GM12891 (cell line): ENCODE results near the gene CDC45.

Experiments
- DNase-seq: peaks from one replicate; pipeline ENCODE4 v3.0.0; 2011; ENCODE audit warnings: low spot score; ENCODE audit not compliant: insufficient read length
- FAIRE-seq: peaks from 2 replicates; lab custom pipeline; 2011; peaks lifted over from hg19 to GRCh38; lab: Jason Lieb, UNC
- PAX5 ChIP-seq: IDR thresholded peaks from 2 replicates; pipeline ENCODE4 v1.6.1; 2011; ENCODE audit warnings: low read length, moderate library complexity, mild to moderate bottlenecking; ENCODE audit not compliant: insufficient read depth, severe bottlenecking
- POLR2A ChIP-seq: IDR thresholded peaks from 2 replicates; pipeline ENCODE4 v1.6.1; 2011; ENCODE audit warnings: low read depth, low read length, control low read depth
- POLR2AphosphoS5 ChIP-seq: IDR thresholded peaks from 2 replicates; pipeline ENCODE4 v1.6.1; 2011; ENCODE audit warnings: low read depth, low read length, control low read depth
- POU2F2 ChIP-seq: IDR thresholded peaks from 2 replicates; pipeline ENCODE4 v1.6.1; 2011; ENCODE audit warnings: low read depth, mild to moderate bottlenecking, control low read depth, low read length, moderate library complexity
- SPI1 ChIP-seq: IDR thresholded peaks from 2 replicates; pipeline ENCODE4 v1.6.1; 2011; ENCODE audit warnings: low read depth, low read length, control low read depth
- TAF1 ChIP-seq: IDR thresholded peaks from 2 replicates; pipeline ENCODE4 v1.6.1; 2011; ENCODE audit warnings: low read depth, low read length, control low read depth

Gene CDC45

DNA sequence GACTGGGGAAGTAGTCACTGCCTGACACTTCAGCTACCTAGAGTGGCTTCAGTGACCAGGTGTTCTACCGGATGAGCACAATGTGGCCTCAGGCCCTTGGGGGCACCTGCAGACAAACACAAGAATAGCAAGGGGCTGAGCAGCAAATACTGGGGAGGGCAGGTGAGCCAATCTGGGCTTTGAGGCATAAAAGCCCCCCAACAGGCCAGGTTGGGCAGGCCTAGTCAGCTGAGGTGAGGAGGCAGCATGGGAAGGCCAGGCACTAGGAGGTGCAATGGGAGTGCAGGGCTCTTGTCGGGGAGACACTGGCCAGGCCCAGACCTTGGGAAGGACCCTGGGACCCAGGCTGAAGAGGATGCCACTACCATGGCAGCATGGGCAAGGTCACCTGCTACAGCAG, 9.7 kb upstream of the CDC45 start:
- FAIRE-seq: no peak
- TF ChIP-seq SPI1: no peak
- no peak for DNase-seq

DNA sequence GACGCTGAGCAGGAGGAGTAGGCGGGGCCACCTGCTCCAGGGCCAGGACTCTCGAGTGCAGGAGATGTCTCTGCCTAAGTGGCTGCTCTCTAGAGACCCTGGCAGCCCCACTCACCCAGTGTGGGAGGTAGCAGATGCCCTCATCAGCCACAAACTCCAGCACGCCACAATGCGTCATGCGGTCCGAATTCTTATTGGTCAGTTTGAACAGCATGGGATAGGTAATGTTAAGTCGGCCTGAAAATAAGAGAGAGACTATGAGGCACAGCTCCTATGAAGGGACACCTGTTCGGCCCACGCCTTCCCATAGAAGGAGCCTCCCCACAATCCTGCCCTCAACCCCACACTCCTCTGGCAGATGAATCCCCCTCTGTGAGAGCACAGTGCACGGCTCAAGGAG, 8.1 kb upstream of the CDC45 start:
- FAIRE-seq (no peak), DNase-seq (no peak)
- TF ChIP-seq POLR2AphosphoS5: no peak
- TF ChIP-seq POLR2A: no peak
- no peak for TF ChIP-seq PAX5
- TF ChIP-seq POU2F2: no peak
- no peak for TF ChIP-seq SPI1
- no peak for TF ChIP-seq TAF1

DNA sequence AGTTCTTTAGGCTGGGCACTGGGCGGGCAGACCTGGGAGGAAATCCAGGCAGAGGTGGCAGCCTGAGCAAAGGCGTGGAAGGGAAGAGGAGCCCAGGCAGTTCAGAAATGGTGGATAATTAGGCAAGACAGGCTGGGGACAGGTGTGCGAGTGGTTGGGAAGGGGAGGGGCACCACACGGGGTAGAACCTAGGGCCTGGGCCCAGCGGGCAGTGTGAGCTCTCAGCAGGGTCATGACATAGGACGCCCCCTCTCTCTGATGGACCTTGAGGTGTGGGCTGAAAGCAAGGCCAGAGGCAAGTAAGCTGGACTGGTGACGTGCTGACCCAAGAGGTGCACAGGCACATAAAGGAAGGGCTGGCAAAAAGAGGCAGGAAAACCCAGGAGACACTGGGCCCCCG, 7.5 kb upstream of the CDC45 start:
- no peak for FAIRE-seq
- DNase-seq: no peak
- TF ChIP-seq TAF1 (no peak), SPI1 (no peak), POU2F2 (no peak), POLR2AphosphoS5 (no peak), PAX5 (no peak), POLR2A (no peak)

DNA sequence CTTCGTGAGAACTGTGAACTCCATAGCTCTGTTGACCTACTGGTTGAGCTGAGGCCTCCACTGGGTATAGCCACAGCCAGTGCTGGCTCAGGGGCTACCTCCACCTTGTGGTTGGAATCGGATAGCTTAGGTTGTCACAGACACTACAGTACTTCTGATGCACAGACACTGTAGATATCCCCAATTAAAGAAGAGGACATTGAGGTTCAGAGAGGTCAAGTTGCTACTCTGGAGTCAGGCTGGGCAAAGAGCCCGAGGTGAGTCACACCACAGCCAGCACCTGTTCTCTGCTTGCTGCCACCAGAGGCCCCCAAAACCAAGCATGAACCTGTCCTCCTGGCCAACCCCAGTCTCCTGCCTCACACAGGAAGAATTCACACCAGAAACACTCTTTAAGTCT, 6.1 kb upstream of the CDC45 start:
- TF ChIP-seq PAX5 (no peak), POU2F2 (no peak), TAF1 (no peak), SPI1 (no peak), POLR2AphosphoS5 (no peak), POLR2A (no peak)
- DNase-seq: no peak
- no peak for FAIRE-seq

DNA sequence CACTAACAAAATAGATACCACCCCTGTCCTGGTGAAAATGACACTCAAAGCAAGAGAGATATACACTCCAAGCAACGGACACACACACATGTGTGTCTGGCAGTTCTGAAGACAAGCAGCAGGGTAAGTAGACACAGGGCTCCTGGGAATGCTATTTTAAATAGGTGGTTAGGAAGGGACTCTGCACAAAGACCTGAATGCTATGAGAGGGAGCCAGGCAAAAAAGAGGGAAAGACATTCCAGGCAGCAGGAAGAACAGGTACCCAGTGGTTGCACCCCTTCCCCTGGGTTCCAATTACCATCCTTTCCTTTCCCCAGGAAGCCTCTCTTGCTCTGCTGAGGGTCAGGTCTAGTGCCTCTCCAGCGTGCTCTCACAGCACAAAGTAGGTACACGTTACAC, 3.7 kb upstream of the CDC45 start:
- FAIRE-seq: no peak
- DNase-seq: no peak
- TF ChIP-seq SPI1 (no peak), POU2F2 (no peak)

DNA sequence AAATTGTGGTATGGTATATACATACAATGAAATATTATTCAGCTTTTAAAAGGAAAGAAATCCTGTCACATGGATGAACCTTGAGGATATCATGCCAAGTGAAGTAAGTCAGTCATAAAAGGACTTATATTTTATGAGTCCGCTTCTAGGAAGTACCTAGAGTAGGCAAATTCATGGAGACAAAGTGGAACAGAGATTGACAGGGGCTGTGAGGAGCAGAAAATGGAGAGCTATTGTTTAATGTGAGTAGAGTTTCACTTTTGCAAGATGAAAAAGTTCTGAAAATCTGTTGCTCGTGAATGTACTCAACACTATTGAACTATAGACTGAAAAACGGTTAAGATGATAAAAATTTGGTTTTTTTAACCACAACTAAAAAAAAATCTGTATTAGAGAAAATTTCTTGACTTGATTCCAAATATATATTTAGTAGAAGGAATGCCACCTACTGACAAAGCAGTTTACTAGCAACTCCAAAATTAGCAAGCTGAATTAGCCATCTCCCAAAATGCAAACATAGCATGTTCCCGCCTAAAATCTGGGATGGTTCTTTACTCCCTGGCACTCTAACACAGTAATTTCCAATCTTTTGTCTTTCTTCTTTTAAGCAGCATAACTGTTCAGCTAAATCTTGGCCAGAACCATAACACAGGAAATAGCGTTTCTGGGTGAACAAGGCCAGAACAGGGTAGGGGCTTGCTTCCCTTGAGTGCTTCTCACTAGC, 2.2 kb upstream of the CDC45 start:
- peak; percentile 64 for FAIRE-seq
- TF ChIP-seq POLR2AphosphoS5 (no peak), PAX5 (no peak), TAF1 (no peak), POLR2A (no peak), SPI1 (no peak), POU2F2 (no peak)
- DNase-seq: no peak

DNA sequence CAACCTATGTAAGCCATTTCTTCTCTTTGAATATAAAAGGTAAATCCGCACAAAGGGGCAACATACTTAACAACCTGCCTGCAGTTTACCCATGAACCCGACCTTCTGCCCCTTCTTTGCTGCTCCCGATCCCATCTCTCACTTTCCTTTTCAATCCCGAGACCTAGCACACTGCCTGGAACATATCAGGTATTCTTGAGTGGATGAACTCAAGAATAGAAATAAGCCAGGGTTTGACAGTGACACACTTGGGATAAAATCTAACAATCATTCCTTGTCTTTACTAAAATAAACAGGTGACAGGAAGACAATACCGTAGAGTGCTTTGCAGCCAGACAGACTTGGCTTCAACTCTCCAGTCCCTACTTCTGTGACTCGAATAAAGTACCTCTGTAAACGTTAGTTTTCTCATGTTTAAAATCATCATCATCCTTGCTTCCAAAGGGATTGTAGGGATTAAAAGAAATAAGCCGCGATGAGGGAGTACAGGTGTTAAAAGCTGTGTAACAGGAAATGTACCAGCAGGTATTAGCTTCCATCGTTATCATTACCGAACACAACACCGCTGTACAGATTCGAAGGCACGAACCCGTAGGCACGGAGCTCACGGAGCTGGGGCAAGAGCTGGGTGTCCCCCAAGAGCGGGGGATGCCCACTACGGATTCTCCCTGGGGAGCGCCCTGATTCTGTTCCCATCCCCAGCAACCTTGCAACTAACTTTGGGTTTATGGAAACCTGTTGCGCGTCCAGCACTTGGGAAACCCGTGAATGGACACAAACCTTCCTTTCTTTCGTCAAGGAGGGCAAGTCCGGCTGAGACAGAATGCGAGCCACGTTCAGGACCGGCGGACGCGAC, 1.4 kb upstream of the CDC45 start:
- no peak for TF ChIP-seq SPI1
- TF ChIP-seq PAX5: no peak
- no peak for TF ChIP-seq POLR2A
- no peak for TF ChIP-seq POLR2AphosphoS5
- TF ChIP-seq POU2F2: no peak
- TF ChIP-seq TAF1: no peak
- DNase-seq (no peak), FAIRE-seq (peak; percentile 57)

DNA sequence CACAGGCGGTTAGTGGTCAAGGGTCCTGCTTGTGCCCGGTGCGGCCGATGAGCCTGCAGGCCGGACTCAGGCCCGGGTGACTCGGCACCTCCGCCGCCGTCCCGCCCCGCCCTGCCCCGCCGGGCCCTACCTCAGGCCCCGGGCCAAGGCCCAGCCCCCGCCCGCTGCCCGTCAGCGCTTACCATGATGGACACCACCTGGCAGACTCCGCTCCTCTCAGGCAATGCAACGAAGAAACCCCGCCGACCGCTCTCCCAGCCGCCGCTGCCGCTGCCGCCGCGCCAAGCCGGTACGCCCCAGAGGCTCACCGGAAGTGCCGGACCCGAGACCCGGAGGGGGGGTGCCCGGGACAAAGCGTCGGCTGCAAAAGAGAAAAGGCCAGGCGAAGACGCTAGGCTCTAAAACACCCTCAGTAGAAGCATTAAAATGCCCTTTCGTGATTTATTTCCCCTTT, 792 bp upstream of the CDC45 start, which contains the start of gene UFD1:
Gene UFD1 (minus strand): TSS at position 293 of the 454 bp plus-strand sequence. CDS start 108 bp downstream, at position 185.
- DNase-seq (peak; percentile 79), FAIRE-seq (no peak)
- TF ChIP-seq POLR2AphosphoS5: peak; percentile 58; the same call in 1 of the 2 replicates
- TF ChIP-seq POU2F2: 0 out of 2 replicates have a peak, but pooled peaks have one; percentile 23
- peak; percentile 67 for TF ChIP-seq POLR2A
- no peak for TF ChIP-seq PAX5
- no peak for TF ChIP-seq SPI1
- TF ChIP-seq TAF1: peak; percentile 46; the same call in 1 of the 2 replicates

DNA sequence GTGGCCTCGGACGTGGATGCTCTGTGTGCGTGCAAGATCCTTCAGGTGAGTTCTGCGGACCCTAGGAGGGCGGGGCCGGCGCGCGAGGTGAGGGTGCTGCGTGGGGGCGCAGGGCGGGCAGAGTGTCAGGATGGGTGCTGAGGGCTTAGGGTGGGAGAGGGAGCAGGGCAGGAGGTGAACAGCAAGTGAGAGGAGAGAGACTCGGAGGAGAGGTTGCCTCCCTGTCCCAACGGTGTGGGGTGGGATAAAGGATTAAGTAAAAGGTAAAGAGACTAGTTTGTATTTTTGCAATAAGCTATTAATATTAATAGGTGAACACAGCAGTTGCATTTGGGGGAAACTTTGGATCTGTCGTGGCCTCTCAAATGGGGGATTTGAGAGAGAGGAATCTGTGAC, 451 bp downstream of the CDC45 start:
- TF ChIP-seq TAF1: no peak
- TF ChIP-seq POLR2A: no peak
- TF ChIP-seq POU2F2: no peak
- no peak for TF ChIP-seq POLR2AphosphoS5
- no peak for TF ChIP-seq PAX5
- TF ChIP-seq SPI1: no peak
- FAIRE-seq (no peak), DNase-seq (no peak)

DNA sequence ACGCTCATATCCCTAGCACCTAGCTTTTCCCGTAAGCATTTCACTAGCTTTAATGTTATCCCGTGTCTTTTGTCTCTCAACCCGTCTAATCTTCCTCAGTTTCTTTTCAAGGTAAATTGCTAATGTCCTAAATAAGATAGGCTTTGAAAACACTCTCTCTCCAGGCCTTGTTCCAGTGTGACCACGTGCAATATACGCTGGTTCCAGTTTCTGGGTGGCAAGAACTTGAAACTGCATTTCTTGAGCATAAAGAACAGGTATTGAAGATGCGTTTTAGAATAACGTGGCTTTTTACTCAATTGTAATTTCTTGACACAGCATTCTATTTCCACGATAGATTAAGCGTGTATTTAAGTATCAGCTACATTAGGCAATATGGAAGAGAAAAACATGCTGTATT, 1.1 kb downstream of the CDC45 start:
- DNase-seq: no peak
- FAIRE-seq: no peak
- TF ChIP-seq POLR2A (no peak), SPI1 (no peak), POLR2AphosphoS5 (no peak), TAF1 (no peak), PAX5 (no peak), POU2F2 (no peak)
